WERI-Rb-1 (cell line): Measurements from ENCODE around the gene MDH1.

Source experiments
- DNase-seq: peaks from one replicate; pipeline ENCODE4 v3.0.0-alpha.2; 2020
- H3K27ac ChIP-seq: fragments of 250-450 bp; sonication (Bioruptor Pico); 2 replicates; pipeline ENCODE4 v1.5.1; 2020; ENCODE audit warnings: mild to moderate bottlenecking, moderate library complexity
- H3K27me3 ChIP-seq: fragments of 250-450 bp; sonication (Bioruptor Pico); 2 replicates; pipeline ENCODE4 v1.5.1; 2021; ENCODE audit warnings: mild to moderate bottlenecking, low read depth, moderate library complexity; ENCODE audit not compliant: insufficient read depth, severe bottlenecking
- H3K36me3 ChIP-seq: fragments of 250-450 bp; sonication (Bioruptor Pico); 2 replicates; pipeline ENCODE4 v1.5.1; 2020; ENCODE audit warnings: mild to moderate bottlenecking, moderate library complexity
- H3K4me3 ChIP-seq: 2 replicates; pipeline ENCODE4 v1.5.1; 2011; ENCODE audit warnings: low read depth, mild to moderate bottlenecking, control low read depth, low read length
- H3K9me3 ChIP-seq: fragments of 250-450 bp; sonication (Bioruptor Pico); 2 replicates; pipeline ENCODE4 v1.5.1; 2021; ENCODE audit warnings: mild to moderate bottlenecking, moderate library complexity; ENCODE audit not compliant: severe bottlenecking
- TF ChIP-seq, protein P1 (sequence below): IDR thresholded peaks from 2 replicates; pipeline ENCODE4 v1.5.1; 2011; ENCODE audit warnings: low read depth, mild to moderate bottlenecking, control low read depth, inconsistent platforms, low read length

Gene MDH1

DNA sequence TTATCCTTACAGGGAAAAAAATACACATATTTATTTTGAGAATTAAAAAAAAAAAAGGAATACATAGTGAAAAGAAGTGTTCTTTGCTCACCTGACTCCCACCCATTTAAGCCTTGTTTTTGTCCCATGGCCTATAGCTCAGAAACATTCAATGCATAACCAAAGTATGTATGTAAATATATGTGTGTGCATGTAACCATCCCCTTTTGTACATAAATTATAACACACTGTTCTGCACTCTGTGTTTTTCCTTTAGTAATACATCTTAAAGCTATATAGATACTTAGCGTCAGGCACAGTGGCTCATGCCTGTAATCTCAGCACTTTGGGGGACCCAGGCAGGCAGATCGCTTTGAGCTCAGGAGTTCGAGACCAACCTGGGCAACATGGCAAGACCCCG, 21.8 kb downstream of the MDH1 start:
- TF ChIP-seq, protein P1, sequence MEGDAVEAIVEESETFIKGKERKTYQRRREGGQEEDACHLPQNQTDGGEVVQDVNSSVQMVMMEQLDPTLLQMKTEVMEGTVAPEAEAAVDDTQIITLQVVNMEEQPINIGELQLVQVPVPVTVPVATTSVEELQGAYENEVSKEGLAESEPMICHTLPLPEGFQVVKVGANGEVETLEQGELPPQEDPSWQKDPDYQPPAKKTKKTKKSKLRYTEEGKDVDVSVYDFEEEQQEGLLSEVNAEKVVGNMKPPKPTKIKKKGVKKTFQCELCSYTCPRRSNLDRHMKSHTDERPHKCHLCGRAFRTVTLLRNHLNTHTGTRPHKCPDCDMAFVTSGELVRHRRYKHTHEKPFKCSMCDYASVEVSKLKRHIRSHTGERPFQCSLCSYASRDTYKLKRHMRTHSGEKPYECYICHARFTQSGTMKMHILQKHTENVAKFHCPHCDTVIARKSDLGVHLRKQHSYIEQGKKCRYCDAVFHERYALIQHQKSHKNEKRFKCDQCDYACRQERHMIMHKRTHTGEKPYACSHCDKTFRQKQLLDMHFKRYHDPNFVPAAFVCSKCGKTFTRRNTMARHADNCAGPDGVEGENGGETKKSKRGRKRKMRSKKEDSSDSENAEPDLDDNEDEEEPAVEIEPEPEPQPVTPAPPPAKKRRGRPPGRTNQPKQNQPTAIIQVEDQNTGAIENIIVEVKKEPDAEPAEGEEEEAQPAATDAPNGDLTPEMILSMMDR, result no peak

DNA sequence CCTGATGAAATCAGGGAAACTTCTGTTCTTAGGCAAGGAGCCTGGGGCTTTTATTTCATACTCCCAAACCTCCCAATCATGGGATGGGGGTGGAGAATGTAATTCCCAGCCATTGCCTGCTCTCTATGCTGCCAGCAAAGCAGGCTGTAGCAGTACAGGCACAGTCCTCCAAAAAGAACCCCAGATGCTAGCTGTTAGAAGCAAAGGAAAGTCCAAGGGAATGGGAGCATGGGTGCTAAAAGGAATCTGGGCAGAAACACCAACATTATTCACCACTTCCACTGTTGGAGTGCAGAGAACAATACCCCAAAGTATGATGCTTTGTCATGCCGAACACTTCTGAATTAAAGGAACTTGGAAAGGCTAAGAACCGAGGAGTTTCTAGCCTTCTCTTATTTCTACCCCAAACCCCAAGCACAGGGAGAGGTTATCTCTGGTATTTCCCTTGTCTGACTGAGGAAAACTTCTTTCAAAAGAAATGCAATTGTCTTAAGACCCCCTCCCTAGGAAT, 24.7 kb downstream of the MDH1 start:
- no peak for DNase-seq
- no peak overlapping the region for H3K4me3 ChIP-seq
- no peak overlapping the region for H3K27ac ChIP-seq
- H3K36me3 ChIP-seq, result no peaks in the 10 kb centered on the region
- no peaks in the 10 kb centered on the region for H3K9me3 ChIP-seq
- TF ChIP-seq, protein P1, result no peak
- H3K27me3 ChIP-seq, result no peaks in the 10 kb centered on the region

More for the DNA sequence above, 21.8 kb downstream of the MDH1 start:
- no peaks in the 10 kb centered on the region for H3K9me3 ChIP-seq
- H3K36me3 ChIP-seq, result peaks cover 20% of the 10 kb centered on the region
- no peak overlapping the region for H3K4me3 ChIP-seq
- H3K27me3 ChIP-seq, result no peaks in the 10 kb centered on the region
- no peak overlapping the region for H3K27ac ChIP-seq
- DNase-seq, result no peak

DNA sequence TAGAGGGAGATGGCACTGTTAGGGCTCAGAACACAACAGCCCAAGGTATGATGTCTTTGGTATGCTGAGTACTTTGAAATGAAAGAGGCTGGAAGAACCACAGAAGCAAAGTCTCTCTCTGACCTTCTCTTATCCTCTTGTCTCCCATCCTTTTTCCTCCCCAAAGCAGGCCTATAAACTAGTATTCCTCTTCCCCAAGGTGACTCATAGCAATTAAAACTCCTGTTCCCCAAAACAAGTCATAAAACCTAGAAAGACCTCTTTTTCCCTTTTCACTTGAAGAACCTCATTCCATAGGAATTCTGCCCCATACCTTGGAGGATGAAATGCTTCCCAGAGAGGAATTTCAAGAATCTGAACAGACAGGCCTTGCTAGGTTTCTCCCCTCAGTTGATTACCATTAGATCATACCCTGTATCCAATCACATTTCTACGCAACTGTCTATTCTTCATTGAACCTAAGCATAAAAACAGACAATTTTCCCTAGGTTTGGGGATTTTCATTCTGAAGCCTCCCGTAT, 25.7 kb downstream of the MDH1 start:
- Histone ChIP-seq H3K4me3 (no peak overlapping the region), H3K27ac (no peak overlapping the region), H3K27me3 (no peaks in the 10 kb centered on the region), H3K9me3 (no peaks in the 10 kb centered on the region), H3K36me3 (no peaks in the 10 kb centered on the region)
- TF ChIP-seq, protein P1, result no peak
- no peak for DNase-seq

DNA sequence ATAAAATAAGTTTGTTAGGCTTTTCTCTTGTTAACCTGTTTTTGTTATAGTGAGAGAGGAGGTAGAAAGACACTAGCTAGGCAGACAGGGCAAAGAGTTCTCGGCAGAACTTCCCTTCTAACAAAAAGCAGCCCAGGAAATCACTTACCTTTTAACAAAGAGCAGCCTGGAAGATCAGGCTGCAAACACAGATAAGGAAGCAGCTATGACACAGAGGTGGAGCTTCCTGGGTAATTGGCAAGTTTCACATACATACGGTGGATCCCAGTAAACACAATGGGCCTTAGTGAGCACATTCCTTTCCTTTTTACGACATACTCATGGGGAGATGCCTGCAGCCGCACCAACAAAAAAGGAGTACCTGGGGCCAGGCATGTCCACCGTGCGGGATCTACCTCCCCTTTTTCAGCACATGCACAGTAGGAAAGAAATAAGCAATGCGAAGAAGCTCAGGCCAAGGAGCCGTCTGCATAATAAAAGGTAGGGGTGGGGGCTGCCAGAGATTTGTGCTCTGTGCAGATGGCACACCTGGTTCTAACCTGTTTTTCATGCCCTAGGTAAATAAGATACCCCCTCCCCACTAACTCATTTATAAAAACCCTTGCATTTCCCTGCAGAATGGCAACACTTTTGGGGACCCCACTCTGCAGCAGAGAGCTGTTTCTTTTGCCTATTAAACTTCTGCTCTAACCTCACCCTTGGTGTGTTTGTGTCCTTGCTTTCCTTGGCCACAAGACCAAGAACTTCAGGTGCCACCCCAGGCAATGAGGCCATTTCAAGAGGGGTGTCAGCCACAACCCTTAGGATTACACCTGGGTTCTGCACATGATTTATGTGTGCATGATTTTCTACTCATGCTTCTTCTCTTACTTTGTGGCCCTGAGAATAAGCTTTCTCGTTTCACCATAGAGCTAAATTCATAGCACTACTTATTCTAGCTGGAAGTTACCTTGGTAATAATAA, 26.5 kb downstream of the MDH1 start:
- DNase-seq, result no peak
- no peak overlapping the region for H3K4me3 ChIP-seq
- no peak overlapping the region for H3K27ac ChIP-seq
- TF ChIP-seq, protein P1, result no peak
- no peaks in the 10 kb centered on the region for H3K36me3 ChIP-seq
- H3K27me3 ChIP-seq, result no peaks in the 10 kb centered on the region
- peaks cover 3% of the 10 kb centered on the region for H3K9me3 ChIP-seq

DNA sequence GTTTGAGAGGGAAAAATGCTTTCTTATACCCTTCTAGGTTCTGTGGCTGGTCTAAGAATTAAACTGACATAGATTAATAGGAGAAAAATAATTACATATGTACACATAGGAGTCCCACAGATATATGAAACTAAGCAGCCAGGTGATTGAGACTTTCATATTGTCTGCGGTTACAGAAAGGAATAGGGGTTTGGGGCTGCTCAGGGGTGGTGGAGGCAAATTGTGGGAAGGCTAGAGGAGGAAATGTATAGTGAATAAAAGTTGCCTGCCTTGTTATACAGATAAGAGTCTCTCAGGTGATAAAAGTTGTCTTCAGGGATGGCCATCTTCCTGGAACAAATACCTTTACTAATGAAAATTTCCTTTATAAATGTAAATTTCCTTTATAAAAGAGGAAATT, 28.6 kb downstream of the MDH1 start:
- Histone ChIP-seq H3K27ac (no peak overlapping the region), H3K9me3 (peaks cover 3% of the 10 kb centered on the region), H3K4me3 (no peak overlapping the region), H3K27me3 (no peaks in the 10 kb centered on the region), H3K36me3 (no peaks in the 10 kb centered on the region)
- TF ChIP-seq, protein P1, result no peak
- DNase-seq, result no peak
